ENCODE results near the gene MMP21. TPM values are rescaled to one million over a fixed set of nuclear protein-coding genes. Genes with fewer than 3 reads are reported as not detected.

MMP21 gene
- total RNA-seq, 1 donor from 2014 or later = 0.08 TPM

- H3K36me3 ChIP-seq (ENCODE audit: control insufficient read depth, insufficient read depth, low read length) = no peaks in the 10 kb centered on the region
- H3K27me3 ChIP-seq (ENCODE audit: control insufficient read depth, insufficient read depth, low read length) = no peaks in the 10 kb centered on the region
- H3K4me3 ChIP-seq (ENCODE audit: low read depth, low read length) = no peak overlapping the region
- no peak for TF ChIP-seq CTCF (IDR thresholded peaks at IDR 0.05; ENCODE audit: insufficient read depth, low read length, poor library complexity, severe bottlenecking)
- DNase-seq (ENCODE audit: low read depth) = no peak
Measured at GRCh38 chr10:125802739-125803138, 27.1 kb upstream of the MMP21 start.

- H3K4me3 ChIP-seq (ENCODE audit: low read depth, low read length) = no peak overlapping the region
- H3K27me3 ChIP-seq (ENCODE audit: control insufficient read depth, insufficient read depth, low read length) = no peaks in the 10 kb centered on the region
- no peaks in the 10 kb centered on the region for H3K36me3 ChIP-seq (ENCODE audit: control insufficient read depth, insufficient read depth, low read length)
- DNase-seq (ENCODE audit: low read depth) = no peak
- no peak for TF ChIP-seq CTCF (IDR thresholded peaks at IDR 0.05; ENCODE audit: insufficient read depth, low read length, poor library complexity, severe bottlenecking)
Measured at GRCh38 chr10:125802131-125802530, 26.5 kb upstream of the MMP21 start.

- Histone ChIP-seq H3K27me3 (ENCODE audit: control insufficient read depth, insufficient read depth, low read length) (no peaks in the 10 kb centered on the region), H3K4me3 (ENCODE audit: low read depth, low read length) (no peak overlapping the region), H3K36me3 (ENCODE audit: control insufficient read depth, insufficient read depth, low read length) (no peaks in the 10 kb centered on the region)
- TF ChIP-seq CTCF (IDR thresholded peaks at IDR 0.05; ENCODE audit: insufficient read depth, low read length, poor library complexity, severe bottlenecking) = no peak
- DNase-seq (ENCODE audit: low read depth) = no peak
Measured at GRCh38 chr10:125801574-125801973, 26.0 kb upstream of the MMP21 start.

- Histone ChIP-seq H3K27me3 (ENCODE audit: control insufficient read depth, insufficient read depth, low read length) (no peaks in the 10 kb centered on the region), H3K36me3 (ENCODE audit: control insufficient read depth, insufficient read depth, low read length) (no peaks in the 10 kb centered on the region), H3K4me3 (ENCODE audit: low read depth, low read length) (no peak overlapping the region)
- no peak for TF ChIP-seq CTCF (IDR thresholded peaks at IDR 0.05; ENCODE audit: insufficient read depth, low read length, poor library complexity, severe bottlenecking)
- DNase-seq (ENCODE audit: low read depth) = no peak
Measured at GRCh38 chr10:125799451-125800182, 24.0 kb upstream of the MMP21 start.

- Histone ChIP-seq H3K4me3 (ENCODE audit: low read depth, low read length) (no peak overlapping the region), H3K36me3 (ENCODE audit: control insufficient read depth, insufficient read depth, low read length) (no peaks in the 10 kb centered on the region), H3K27me3 (ENCODE audit: control insufficient read depth, insufficient read depth, low read length) (no peaks in the 10 kb centered on the region)
- DNase-seq (ENCODE audit: low read depth) = no peak
- TF ChIP-seq CTCF (IDR thresholded peaks at IDR 0.05; ENCODE audit: insufficient read depth, low read length, poor library complexity, severe bottlenecking) = no peak
Measured at GRCh38 chr10:125797994-125798662, 22.5 kb upstream of the MMP21 start.

All from kidney epithelial cell (primary cell).